NCI-H748 (cell line): ENCODE results near the gene SP3.

Source experiments
- DNase-seq: peaks from one replicate; lab custom pipeline; 2025; ENCODE audit not compliant: unreplicated experiment; lab: John Stamatoyannopoulos, UW

Gene SP3

DNA sequence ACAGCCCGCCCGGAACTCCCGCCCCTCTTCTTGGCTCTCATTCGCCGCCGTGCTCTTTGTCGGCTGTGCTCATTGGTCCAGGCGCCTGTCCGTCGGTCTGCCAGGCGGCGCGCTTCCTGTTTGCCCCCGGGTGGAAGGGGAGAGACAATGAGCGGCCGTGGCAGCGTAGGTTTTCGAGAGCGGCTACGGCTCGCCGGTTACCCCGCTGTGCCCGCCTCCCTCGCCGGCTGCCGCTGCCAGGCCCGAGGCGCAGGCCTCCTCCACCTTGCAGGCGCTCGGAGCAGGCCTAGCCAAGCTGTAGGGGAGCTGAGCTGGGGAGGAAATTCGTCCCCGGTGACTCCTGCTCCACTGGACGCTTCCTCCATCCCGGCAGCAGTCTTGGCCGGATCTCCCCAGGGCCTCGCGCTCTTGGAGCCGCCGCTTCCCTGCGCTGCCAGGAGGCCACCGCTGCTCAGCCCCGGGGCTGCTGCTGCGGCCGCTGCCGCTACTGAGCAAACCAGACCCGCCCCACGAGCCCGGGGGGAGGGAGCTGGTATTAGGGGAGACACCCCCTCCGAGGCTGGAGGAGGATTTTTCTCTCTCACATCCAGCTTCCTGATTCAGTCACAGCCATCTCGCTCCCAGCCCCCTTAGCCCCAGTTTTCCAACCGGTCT lies at the start of gene SP3:
Gene SP3, minus strand, starts transcription at position 2 of the 654 bp plus-strand sequence. CDS start 202 bp downstream, outside the sequence.
- peak; percentile 98 for DNase-seq

GRCh38 chr2:174014699-174015070 lies 49.5 kb upstream of the SP3 start:
- DNase-seq: peak; percentile 94

DNA sequence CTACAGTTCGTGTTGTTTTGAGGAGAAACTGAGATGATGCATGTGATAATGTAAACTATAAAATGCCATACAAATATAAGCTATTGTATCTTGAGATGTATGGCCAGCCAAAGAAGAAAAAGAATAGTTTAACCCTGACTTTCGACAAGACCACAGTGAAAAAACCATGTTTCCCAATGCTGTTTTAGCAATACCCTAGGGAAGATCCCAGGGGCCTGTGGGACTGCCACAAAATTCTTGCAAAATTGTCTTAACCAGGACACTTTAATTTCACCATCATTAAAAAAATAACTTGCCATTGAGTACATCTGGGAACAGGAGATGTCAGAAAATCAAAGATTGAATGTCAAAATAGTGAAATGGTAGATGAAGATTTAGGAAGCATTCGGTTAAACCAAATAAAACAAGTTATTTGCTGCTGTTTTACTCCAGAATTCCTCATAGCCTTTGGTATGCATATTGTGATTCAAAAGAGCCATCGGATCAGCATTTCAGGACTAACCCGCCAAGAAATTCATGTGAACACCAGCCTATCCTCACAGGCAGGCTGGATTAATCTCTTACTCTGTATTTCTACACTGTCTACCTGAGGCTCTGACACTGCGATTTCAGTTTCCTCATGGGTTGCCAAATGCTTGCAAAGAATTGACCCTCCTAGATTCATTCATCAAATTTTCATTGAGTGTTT lies 49.0 kb upstream of the SP3 start:
- DNase-seq: no peak

- no peak for DNase-seq
Observed at GRCh38 chr2:174013315-174013751, 48.2 kb upstream of the SP3 start.

GRCh38 chr2:174012347-174013314 lies 47.5 kb upstream of the SP3 start:
- DNase-seq: no peak

GRCh38 chr2:174011796-174012195 lies 46.6 kb upstream of the SP3 start:
- no peak for DNase-seq

GRCh38 chr2:174011173-174011572 lies 46.0 kb upstream of the SP3 start:
- DNase-seq: no peak

DNA sequence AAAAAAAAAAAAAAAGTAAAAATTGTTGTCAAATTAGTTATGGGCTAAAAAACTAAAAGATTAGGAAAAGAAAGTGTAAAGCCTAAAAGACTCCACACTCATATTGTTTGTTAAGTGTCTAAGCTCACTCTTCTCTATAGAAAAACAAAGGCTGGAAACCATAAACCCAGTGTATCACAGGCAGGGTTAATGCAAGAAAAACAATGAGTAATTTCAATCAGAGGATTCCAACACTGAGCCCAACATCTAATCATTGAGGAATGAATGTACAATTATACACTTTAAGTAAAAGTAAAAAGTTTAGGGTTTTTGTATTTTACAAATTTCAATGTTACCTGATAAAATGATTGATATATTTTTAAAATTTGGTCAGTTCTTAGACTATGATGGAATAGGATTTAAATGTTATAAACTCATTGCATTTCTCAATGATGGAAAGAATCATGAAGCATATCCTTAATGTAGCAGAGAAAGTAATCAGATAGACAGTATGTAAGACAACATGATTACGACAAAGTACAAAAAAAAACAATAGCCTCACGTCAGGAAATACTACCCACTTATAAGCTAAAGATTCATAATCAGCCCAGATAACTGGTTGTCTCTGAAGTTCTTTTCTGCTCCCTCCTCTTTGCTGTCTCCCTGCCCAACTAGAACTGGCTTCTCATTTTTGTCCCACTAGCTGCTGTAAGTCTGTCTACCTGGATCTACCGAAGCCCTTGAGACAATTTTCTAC lies 44.5 kb upstream of the SP3 start:
- DNase-seq: no peak

DNA sequence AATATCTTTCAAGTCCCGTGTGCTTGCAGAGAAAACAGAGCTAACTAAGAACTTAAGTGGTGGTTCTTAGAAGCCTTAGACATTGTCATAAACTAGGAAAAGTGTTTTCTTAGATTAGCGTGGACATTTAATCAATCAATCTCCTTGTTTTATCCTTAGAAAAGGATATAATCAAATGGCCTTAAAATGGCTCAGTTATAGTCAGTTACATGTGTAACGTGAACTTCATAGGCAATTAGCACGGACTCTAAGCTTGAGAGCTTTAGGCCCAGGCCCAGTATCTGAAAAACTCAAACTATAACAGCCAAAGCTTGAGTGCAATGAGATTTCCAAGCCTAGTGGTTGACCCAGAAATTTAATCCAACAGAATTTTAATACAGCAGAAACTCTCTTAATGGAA lies 43.5 kb upstream of the SP3 start:
- DNase-seq: no peak

GRCh38 chr2:174007010-174007409 lies 41.8 kb upstream of the SP3 start:
- DNase-seq: peak; percentile 43

GRCh38 chr2:174005801-174006419 lies 40.7 kb upstream of the SP3 start:
- DNase-seq: no peak

- no peak for DNase-seq
Observed at GRCh38 chr2:174004905-174005605, 39.9 kb upstream of the SP3 start.

DNA sequence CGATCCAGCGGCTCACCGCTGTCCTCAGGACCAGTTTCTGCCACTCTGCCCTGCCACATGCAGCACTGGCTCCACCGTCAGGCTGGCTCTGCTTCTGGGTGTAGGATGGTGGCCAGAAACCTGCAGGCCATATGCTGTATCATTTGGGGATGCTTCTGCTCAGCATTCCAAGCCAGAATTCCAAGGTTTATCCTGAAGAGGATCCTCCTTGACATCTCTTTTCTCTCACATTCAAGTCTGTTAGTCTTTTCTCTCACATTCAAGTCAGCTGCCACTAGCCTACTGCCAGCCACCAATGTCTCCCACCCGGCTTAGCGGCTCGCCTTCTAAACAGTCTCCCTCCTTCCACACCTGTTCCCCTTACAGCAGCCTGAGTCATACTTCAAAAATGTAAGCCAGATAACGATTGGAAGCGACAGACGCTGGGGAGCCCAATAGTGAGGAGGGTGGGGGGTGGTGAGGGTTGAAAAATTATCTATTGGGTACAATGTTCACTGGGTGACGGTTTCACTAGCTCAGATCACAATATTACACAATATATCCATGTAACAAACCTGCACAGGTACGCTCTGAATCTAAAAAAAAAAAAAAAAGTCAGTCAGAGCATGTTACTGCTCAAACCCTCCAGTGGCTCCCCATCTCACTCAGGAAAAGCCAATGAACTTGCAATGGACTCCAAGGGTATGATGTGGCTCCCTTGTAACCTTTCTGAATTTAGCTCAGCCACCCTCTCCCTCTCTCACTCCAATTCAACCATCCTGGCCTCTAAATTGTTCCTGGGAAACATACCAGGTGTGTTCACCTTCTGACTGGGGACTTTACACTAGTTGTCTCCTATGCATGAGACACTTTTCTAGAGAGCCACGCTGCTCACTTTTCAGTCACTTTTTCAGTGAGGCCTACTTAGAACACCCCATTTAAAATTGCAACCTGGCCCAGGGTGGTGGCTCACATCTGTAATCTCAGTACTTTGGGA lies 38.8 kb upstream of the SP3 start:
- no peak for DNase-seq

DNA sequence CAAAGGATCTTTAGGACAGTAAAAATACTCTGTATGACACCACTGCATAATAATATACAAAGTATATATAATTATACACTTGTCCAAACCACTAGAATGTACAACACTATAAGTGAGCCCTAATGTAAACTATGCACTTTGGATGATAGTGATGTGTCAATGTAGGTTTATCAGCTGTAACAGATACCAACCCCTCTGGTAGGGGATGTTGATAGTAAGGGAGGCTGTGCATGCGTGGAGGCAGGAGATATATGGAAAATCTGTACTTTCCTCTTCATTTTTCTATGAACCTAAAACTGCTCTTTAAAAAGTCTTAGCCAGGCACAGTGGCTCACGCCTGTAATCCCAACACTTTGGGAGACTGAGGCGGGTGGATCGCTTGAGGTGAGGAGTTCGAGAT lies 37.5 kb upstream of the SP3 start:
- peak; percentile 8 for DNase-seq

GRCh38 chr2:174001107-174001506 lies 35.9 kb upstream of the SP3 start:
- no peak for DNase-seq

DNA sequence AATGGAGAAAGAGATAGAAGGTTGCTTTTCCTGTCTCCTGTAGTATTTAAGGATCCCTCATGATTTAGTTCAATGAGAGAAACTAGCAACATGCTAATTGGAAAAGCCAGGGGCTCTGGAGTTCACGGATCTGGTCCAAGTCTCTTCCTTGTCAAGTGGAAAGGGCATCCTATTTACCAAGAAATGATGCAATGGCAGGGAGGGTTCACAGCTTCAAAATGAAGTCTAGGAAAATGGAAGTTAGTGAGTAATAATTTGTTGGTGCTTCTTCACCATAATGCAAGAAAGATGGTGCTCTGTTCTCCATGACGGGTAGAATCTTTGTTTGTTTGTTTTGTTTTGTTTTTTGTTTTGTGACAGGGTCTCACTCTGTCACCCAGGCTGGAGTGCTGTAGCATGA lies 34.6 kb upstream of the SP3 start:
- no peak for DNase-seq

DNA sequence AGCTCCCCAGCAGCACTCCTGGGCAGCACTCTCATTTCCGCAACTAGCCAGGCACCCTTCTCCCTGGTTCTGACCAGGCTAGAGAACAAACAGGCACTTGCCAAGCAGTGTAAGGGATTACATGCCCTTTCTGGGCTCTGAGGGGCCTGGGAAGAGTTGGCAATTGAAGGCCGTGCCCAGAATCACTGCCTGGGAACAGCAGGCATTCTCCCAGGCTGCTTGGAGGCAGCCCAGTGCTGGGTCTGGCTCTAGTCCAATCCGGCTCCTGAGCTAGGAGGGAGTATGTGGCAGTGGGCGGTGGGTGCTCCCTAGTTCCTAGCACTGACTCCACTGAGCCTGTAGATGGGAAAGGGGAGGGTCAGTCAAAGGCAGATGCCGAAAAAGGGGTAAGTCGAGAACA lies 34.1 kb upstream of the SP3 start:
- DNase-seq: no peak

DNA sequence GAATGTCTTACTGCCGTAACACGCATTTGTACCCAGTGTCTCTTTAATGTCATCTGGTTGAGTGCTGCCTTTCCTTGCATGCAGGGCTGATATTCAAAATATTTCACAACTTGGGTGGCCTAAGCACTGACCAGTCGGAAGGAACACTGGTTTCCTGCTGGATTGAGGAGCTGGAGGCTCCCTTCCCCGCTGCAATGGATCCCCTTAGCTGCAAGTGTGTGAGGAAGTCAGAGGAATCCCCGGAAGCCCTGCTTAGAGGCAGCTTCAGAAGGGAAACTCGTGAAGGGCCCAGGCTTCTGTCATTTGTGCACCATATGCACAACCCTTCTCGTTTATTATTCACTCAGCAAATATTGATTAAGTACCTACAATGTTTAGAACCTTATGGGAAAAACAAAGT lies 33.2 kb upstream of the SP3 start:
- DNase-seq: no peak

- DNase-seq: no peak
Observed at GRCh38 chr2:173997753-173998152, 32.6 kb upstream of the SP3 start.
